IPS-NIHi7 (cell line): Measurements from ENCODE around the gene WSCD1.
A peak's percentile ranks its signal among the peaks of the same experiment; 100 is the strongest.

Experiments used
- DNase-seq: peaks from one replicate; pipeline ENCODE4 v3.0.0; 2012; ENCODE audit warnings: mixed read lengths; ENCODE audit errors: extremely low spot score

WSCD1 gene

DNA sequence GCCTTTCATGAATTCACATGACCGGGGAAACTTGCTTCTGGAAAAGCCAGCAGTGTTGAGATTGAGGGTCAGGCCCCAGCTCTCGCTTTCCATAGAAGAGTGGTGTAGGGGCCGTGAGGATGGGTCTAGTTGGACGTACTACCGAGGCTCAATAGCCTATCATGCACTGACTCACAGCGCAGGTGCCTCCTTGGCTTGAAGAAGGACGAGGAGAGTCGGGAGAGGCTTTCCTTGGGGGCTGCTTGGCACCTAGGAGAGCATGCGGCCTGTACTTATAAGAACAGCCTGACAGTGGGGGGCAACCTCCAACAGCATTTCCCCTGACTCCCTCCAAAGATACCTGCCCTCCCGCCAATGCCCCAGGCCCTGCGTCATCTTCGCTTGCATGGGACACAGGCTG is 37.6 kb downstream of the WSCD1 start:
- DNase-seq = no peak

DNA sequence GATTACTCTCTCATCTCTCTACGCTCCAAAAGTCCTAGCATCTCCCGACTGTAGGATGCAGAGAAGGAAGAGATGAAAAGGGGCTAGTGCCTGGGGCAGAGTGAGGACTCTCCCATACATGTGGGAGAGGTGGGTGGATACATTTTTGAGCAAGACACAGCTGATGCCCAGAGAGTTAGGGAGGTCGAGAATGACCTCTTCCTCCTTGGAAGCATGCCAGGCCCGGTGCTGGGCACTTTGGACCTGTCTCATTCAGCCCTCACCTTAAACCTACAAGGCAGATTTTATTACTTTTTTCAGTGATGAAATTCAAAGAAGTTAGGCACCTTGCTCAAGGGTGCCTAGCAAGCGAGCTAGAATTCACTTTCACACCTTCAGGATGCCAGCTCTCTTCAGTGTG is 38.2 kb downstream of the WSCD1 start:
- no peak for DNase-seq

DNA sequence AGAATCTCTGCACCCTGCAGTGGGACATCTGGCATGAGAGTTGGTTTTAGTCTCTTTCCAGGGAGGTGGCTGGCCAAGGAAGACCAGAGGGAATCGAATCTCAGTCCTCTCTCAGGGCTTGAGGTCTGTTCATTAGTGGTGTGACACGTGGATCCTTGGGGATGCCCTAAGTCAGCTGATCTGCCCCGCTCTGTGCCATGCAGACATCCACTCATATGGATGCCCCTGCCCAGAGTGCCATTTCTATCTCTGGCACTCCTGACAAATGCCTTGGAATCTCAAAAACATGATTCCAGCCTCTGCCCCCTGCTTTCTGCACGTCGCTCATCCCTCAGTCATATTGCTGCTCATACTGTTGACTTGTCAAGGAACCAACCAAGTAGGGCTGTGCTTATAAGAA is 38.8 kb downstream of the WSCD1 start:
- no peak for DNase-seq

DNA sequence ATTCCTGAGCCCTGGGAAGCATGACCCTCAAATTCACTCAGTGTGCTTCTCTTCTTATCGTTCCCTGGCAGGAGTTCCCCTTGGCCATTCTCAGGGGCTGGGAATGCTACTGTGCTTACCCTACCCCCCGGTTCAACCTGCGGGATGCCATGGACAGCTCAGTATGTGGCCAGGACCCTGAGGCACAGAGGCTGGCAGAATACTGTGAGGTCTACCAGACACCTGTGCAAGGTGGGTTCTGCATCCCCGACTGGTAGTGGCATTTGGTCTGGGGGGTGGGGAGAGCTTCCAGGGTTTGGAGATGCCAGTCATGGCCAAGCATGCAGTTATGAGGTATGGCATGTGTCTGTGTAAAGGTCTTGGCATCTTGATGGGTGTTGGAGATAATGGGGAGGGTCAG is 39.4 kb downstream of the WSCD1 start:
- DNase-seq = no peak

DNA sequence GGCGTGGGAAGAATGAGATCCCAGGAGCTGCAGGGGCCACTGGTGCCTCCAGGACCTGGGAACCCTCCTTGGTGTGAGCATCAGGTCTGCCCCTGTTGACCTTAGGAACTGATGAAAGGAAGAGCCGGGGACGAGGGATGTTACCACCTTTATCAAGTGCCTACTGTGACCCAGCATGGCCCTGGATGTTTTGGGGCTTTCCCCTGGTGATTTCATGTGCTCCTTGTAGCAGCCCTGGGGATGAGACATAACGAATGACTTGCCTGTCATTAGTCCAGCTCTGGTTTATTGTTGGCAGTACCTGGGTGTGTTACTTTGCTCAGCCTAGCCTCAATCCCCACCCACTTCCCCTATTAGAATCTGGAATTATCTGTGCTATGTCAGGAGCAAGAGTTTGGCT is 39.9 kb downstream of the WSCD1 start:
- no peak for DNase-seq

DNA sequence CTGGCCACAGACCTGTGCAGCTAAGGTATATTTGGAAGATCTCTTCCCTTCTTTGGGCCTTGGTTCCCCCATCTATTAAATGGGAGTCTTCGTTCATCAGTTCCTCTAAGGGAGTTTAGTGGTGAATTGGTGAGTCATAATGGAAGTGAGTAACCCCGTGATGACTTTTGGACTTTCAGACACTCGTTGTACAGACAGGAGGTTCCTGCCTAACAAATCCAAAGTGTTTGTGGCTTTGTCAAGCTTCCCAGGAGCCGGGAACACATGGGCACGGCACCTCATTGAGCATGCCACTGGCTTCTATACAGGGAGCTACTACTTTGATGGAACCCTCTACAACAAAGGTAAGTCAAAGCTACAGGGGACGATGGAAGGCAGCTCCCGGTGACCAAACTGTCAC is 40.4 kb downstream of the WSCD1 start:
- DNase-seq = no peak

DNA sequence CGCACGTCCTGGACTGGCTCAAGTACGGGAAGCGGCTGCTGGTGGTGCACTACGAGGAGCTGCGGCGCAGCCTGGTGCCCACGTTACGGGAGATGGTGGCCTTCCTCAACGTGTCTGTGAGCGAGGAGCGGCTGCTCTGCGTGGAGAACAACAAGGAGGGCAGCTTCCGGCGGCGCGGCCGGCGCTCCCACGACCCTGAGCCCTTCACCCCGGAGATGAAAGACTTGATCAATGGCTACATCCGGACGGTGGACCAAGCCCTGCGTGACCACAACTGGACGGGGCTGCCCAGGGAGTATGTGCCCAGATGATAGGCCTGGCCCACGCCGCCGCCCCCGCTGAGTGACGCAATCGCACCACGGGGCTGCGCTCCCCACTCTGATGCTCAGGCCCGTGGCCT is 50.2 kb downstream of the WSCD1 start:
- DNase-seq = no peak

DNA sequence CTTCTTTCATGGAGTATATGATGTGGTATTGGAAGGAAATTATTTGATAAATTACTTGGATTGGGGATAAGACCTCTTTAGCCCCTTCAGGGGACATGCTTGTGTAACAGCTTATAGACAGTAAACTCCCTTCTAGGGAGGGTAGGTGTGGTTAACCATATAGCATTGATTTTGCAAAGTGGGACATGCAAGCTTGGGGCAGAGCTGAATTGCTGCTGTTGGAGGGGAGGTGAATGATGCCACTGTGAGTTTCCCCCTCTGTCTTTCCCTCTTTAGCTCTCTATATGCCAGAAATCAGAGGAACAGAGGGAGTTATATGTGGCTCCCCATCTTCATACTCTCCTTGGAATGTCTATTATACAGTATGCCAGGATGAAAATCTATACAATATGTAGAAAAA is 54.7 kb downstream of the WSCD1 start:
- no peak for DNase-seq

DNA sequence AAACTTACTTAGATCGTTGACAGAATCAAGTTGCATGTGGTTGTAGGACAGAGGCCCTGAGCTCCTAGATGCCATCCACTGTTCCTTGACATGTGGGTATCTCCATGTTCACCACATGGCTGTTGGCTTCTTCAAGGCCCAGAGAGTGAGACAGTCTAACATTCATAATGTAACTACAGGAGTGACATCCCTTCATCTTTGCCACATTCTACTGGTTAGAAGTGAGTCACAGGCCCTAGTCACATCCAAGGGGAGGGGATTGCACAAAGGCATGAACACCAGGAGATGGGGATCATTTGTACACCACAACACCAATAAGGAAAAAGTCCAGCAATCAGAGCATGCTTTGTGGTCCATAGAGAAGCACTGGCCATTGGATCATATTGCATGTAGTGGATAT is 56.6 kb downstream of the WSCD1 start:
- DNase-seq = no peak

DNA sequence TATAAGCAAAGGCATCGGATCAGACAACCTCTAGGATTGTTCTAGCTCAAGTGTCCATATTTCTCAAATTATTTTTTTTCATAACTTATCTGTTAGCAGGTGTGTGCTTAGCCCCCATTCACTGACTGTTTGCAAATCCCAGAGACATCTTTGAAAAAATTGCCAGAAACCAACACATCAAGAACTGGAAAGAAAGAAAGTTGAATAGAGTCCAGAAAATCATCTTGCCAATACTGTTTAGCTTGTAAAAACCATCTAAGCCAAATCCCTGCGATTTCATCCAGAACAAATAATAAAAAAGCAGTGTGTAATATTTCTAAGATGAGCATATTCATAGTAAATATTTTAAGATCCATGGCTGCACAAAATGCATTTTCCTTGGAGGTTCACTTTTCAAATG is 64.5 kb downstream of the WSCD1 start:
- DNase-seq = no peak

DNA sequence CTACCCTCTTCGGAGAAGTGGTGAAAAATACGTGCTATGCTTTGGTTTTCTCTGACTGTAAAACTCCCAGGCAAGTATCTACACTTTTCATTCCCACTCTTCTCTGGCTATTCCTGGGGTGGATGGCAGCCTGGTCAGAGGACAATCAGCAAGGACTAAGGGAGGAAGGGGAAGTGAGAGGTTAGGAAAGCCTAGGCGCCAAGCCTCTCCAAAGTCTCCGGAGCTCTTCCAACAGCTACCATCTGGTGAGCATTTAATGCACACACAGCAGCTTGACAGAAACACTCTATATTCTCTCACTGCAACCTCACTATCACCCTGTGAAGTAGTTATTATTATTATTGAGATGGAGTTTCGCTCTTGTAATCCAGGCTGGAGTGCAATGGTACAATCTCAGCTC is 65.1 kb downstream of the WSCD1 start:
- DNase-seq = no peak

DNA sequence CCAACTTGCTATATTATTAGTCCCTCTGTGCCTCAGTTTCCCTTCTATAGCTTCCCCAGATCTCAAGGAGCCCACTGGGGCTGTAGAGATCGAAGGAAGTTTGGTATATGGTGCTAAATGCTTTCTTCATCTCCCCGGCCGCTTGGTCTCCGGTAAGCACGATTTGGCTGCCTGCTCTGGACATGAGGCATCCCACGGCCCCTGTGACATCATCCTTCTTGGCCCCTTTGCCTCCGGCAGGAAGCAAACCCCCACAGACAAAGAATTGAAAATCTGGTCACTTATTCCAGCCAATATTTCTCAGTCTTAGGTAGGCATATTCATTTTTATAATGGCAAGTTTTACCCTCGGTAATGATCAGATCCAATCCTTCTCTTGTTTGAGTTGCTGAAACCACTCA is 65.8 kb downstream of the WSCD1 start:
- DNase-seq = no peak

DNA sequence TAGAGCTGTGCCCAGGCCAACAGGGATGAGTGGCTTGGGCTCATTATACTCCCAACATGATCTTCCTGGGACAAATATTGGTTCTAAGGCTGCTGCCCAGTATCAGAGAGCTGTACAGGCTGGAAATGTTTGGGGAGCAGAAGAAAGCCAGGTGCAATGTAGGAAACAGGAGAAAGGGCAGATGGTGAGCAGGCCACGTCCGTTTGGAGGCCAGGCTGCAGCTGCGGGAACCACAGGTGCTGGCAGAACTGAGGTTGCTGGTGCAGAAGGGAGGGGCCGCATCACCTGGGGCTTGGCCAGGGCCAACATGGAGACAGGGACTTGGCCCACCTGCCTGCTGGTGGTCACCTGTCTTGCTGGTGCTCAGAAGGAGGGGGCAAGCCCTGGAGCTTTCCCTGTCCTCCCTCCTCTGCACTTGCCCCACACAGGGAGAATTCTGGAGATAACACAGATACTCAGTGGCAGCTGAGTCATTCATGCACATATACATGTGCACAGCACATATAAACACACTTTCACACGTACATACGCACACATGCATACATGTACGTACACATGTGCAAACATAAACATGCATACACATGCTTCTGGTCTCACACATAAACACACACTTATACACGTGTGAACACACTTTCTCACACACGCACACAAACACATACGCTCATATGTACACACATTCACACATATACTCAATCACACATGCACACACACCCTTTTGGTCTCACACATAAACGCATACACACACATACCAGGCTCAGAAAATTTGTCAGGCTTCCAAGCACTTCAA is 67.7 kb downstream of the WSCD1 start:
- DNase-seq = no peak

DNA sequence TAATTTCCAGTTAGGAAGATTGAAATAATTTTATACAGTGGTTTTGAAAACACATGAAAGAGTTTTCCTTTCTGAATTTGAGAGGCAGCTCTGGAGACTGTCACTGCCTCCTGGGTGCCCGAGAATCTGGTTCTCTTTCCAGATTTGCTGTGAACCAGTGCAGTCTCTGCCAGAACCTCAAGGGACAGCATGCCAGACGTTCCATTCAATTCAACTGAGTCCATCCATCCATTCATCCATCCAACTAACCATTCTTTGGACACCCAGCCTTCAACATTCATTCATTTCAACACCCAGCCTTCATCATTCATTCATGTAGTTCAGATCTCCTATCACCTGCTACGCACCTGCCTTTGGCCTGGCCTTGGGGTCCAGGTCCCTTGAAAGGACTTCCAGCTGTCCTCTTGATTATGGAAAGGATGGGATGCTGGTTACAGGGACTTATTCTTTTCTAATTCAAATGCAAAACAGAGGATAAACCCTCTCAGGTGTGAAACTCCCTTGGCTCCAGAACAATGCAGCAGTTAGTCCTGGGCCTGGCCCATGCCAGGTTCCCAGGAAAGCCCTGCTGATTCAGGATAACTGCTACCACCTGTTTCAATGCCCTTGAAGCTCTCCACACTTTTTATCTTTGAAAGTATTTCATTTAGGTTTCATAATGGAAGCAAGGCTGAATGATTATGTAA is 68.7 kb downstream of the WSCD1 start:
- peak; percentile 57 for DNase-seq

DNA sequence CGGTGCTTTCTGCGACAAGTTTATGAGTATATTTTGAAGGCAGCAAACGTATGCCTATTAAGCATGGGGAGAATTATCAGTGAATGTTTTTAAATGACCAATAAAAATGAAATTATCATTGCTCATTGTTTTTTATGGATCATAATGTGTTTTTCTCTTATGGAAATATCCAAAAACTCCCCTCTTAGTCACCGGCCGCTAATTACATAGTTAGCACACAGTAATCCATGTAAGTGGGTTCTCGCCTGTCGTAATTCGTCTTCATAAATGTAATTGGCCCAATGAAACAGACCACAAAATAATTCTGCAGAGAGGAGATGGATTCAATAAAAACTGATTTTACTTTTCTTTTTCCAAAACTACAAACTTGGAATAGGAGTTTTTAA is 69.3 kb downstream of the WSCD1 start:
- DNase-seq = no peak

DNA sequence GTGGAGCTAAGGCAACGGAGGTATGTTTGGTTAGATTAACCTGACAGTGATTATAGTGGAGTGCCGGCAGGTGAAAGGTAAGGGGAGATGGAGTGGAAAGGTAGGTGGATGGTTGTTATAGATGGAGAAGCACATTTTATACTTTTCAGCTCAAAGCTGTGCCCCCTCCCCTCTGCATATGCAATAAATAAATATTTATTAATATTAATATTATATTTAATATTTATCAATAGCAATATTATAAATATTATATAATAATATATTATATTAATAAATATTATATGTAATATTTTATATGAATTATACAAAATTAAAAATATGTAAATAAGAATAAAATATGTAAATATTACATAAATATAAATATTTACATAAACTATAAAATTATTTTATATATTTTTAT is 70.0 kb downstream of the WSCD1 start:
- no peak for DNase-seq

DNA sequence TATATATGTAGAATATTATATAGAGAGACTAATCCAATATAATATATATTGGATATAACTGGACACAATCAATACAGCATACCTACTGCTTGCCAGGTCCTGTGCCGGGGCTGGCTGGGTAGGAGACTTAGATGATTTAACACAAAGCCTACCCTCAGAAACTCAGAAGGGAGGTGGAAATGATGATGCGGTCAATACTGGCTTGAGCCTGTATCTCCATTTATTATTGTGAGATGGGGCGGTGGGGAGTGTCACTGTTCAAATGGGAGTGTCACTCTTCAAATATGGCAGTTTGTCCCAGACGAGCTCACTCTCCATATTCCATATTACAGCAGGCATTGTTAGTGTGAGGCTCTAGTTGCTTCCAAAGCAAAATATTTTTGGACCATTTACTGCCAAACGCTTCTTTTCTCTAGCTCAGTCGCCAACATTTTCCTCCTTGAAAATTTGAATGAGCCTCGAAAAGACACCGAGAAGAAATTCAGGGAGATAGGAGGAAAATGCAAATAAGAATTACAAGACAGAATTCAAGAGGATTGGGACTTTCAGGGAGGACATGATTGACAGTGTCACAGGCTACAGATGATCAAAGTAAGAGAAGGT is 70.7 kb downstream of the WSCD1 start:
- no peak for DNase-seq

DNA sequence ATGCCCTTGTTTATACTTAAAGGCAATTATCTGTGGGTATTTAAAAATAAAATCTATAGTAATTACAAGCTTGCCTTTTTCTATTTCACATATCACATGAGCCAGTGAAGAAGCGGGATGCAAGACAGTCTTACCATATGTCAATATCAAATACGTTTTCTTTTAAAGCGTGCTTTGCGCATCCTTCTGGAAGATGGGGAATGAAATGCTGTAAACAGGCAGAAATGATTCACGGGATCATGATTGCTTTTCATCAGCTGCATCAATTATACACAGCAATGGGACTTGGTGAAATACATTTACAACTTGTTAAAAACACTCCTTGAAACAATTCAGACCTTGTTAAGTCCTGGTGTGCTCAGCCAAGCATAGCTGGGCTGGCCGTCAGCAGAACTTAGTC is 72.5 kb downstream of the WSCD1 start:
- DNase-seq = no peak

DNA sequence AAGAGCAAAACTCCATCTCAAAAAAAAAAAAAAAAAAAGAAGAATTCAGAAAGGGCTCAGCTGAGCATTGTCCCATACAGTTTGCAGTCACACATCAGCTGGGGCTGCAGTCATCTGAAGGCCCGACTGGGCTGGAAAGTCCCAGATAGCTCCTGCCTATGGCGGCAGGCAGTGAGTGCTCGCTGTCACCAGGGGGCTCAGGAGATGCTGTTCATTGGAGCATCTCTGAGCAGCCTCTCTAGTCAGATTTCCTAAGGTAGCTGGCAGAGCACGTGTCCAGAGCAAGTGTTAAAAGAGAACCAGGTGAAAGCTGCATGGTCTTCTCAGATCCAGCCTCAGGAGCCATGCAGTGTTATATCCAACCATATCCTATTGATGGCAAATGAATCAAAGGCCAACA is 75.8 kb downstream of the WSCD1 start:
- no peak for DNase-seq

DNA sequence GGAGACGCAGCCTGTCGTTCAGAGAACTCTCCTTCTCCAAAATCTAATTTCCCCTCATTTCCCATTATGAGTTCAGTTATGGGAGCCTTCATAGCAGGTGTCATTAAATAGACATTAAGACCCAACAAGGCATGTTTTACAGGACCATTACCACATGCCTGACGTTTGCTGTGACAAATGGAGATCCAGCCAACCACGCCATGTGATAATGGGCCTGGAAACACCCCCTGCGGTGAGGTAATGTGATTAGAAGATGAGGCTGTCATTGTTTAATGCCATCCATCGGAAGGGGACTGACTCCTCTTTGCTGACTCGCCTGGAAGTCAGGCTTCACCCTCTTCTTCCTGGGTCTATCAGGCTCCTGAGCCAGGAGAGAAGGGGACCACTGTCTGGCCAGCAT is 76.9 kb downstream of the WSCD1 start:
- no peak for DNase-seq

DNA sequence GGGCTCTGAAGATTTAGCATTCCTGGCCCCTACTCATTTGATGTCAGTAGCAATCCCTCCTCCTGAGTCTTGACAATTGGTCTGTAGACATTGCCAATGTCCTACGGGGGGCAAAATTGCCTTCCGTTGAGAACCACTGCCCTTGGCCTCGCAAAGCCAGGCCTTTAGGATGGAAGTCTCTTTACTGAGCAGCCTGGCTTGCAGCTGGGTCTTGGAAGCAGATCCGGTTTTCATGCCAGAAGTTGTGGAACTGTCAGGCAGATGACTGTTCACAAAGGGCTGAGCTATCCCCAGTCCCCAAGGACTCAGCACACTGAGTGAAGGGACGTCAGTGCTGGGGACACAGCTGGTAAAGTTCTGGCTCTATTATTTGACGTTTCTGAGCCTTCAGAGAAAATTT is 83.2 kb downstream of the WSCD1 start:
- no peak for DNase-seq

DNA sequence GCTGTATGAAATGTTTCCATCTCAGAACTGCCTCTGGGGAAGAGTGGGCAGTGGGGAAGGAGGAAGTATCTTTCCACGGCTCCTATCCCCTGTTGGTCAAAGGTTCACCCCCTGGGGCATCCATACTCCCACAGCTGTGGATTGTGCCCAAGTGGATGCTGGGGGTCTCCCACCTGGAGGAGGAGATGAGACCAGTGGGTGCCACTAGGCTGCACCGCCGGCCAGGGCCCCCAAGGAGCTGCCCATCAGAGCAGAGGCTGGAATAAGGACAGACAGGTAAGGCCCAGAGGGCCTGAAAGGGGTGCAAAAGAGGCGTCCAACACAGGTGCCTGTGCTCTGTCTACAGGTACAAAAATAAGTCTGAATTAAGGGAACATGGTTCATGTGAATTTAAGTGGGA is 87.5 kb downstream of the WSCD1 start:
- DNase-seq = no peak

DNA sequence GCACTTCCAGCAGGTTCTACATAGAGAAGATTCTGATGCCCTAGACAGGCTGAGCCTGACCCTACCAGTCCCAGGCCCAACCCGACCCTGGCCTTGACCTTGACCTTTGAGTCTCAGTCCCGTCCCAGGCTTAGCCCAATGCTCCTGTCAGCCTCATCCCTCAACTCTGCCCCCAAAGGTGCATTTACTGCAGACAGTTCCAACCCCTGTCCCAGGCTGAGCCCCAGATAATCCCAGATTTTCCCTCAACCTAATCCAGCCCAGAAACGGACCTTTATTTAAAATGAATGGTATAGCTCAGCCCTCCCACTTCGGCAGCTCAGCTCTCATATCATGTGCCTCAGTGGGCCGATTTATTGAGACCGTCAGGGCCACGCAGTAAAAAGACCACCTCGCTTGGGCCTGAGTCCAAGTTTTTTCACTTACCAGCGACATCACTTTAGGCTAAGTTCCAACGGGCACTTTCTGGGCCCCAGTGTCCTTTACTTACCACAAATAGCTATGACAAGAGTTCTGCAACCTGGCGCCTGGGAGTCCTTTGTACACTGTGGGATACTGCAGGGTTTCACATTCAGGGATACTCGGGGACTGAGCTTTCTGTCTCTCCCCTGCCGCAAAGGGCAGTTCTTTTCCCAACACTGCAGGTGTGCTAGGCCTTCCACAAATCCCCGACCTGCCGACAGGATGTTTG is 89.5 kb downstream of the WSCD1 start:
- DNase-seq = no peak
